ENCODE data around the gene UPB1.
"Not testable (repeated sequence)": the region's sequence is repeated elsewhere in the genome, so short reads cannot be mapped to it uniquely, and the experiment has no call there.

The UPB1 gene

DNA sequence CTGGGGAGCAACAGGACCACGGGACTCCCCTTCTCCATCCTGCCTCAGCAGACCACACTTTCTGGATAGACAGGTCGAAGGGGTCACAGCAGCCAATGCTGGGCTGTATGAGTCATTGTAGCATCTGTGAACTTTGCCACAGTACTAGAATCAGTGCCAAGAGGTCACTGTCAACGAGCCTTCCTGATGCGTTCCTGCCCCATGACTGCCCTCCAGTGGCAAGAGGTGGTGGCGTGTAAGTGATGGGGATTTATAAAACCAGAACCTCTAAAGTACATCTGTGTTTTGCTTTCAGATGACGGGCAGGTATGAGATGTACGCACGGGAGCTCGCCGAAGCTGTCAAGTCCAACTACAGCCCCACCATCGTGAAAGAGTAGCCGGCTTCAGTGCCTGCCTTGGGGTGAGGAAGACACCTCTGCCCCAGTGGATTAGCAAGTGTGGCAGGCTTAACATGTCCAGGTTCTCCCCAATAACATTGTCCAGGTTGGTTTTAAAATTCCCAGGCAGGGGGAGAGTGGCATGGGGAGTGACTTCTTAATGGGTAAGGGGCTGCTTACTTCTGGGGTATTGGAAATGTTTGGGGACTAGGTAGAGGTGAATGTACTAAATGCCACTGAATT, 30.4 kb downstream of the UPB1 start:
- peak; percentile 73 for DNase-seq
- Histone ChIP-seq H3K27me3 (ENCODE audit: insufficient read depth, low read depth, severe bottlenecking) (peaks cover 18% of the 10 kb centered on the region), H3K9me3 (ENCODE audit: severe bottlenecking) (no peaks in the 10 kb centered on the region), H3K4me3 (ENCODE audit: low read depth, low read length) (no peak overlapping the region), H3K27ac (no peak overlapping the region), H3K36me3 (no peaks in the 10 kb centered on the region)
- peak; percentile 90 for TF ChIP-seq CTCF (IDR thresholded peaks at IDR 0.05; ENCODE audit: low read depth, low read length)

- Histone ChIP-seq H3K4me3 (ENCODE audit: low read depth, low read length) (no peak overlapping the region), H3K27me3 (ENCODE audit: insufficient read depth, low read depth, severe bottlenecking) (peaks cover 18% of the 10 kb centered on the region), H3K36me3 (no peaks in the 10 kb centered on the region), H3K9me3 (ENCODE audit: severe bottlenecking) (no peaks in the 10 kb centered on the region), H3K27ac (no peak overlapping the region)
- DNase-seq: peak; percentile 54
- no peak for TF ChIP-seq CTCF (IDR thresholded peaks at IDR 0.05; ENCODE audit: low read depth, low read length)
Measured at GRCh38 chr22:24526191-24526590, 31.1 kb downstream of the UPB1 start.

GRCh38 chr22:24529898-24530297, 34.8 kb downstream of the UPB1 start:
- Histone ChIP-seq H3K4me3 (ENCODE audit: low read depth, low read length) (no peak overlapping the region), H3K27me3 (ENCODE audit: insufficient read depth, low read depth, severe bottlenecking) (peaks cover 18% of the 10 kb centered on the region), H3K9me3 (ENCODE audit: severe bottlenecking) (no peaks in the 10 kb centered on the region), H3K27ac (no peak overlapping the region), H3K36me3 (no peaks in the 10 kb centered on the region)
- DNase-seq: no peak
- TF ChIP-seq CTCF (IDR thresholded peaks at IDR 0.05; ENCODE audit: low read depth, low read length): no peak

DNA sequence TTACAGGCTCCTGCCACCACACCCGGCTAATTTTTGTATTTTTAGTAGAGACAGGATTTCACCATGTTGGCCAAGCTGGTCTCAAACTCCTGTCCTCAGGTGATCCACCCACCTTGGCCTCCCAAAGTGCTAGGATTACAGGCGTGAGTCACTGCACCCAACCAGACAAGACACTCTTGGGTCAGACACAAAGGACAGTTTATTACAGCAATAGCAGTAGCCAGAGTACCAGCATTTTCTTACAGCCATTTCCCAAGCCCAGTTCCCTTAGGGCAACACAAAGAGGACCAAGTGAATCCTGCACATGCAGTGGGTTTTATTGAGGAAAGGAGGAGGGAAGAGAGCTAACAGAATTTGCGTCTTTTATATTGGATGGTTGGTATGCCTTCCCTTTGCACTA, 35.8 kb downstream of the UPB1 start:
- H3K9me3 ChIP-seq (ENCODE audit: severe bottlenecking); H3K36me3 ChIP-seq; H3K27ac ChIP-seq; DNase-seq; H3K4me3 ChIP-seq (ENCODE audit: low read depth, low read length): not testable (repeated sequence)
- peaks cover 18% of the 10 kb centered on the region for H3K27me3 ChIP-seq (ENCODE audit: insufficient read depth, low read depth, severe bottlenecking)

DNA sequence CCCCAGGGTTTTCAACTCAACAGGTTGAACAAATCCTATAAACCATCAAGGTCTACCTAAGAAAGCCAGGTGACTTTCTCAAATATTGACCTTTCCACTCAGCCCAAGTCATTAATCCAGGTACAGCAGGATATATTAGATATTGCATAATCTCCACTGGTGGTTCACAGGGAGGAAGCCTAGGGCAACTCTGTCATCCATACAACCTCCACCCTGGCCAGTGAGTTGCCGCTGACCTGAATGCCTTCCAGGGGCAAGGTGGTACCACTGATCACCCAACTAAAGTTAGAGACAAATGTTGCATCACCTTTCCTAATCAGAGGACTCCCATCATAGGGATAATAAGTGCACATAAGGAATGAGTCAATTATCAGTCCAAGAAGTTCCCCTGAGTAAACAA, 36.9 kb downstream of the UPB1 start:
- Histone ChIP-seq H3K36me3 (no peaks in the 10 kb centered on the region), H3K4me3 (ENCODE audit: low read depth, low read length) (no peak overlapping the region), H3K9me3 (ENCODE audit: severe bottlenecking) (no peaks in the 10 kb centered on the region), H3K27ac (no peak overlapping the region), H3K27me3 (ENCODE audit: insufficient read depth, low read depth, severe bottlenecking) (peaks cover 14% of the 10 kb centered on the region)
- no peak for DNase-seq
- no peak for TF ChIP-seq CTCF (IDR thresholded peaks at IDR 0.05; ENCODE audit: low read depth, low read length)

DNA sequence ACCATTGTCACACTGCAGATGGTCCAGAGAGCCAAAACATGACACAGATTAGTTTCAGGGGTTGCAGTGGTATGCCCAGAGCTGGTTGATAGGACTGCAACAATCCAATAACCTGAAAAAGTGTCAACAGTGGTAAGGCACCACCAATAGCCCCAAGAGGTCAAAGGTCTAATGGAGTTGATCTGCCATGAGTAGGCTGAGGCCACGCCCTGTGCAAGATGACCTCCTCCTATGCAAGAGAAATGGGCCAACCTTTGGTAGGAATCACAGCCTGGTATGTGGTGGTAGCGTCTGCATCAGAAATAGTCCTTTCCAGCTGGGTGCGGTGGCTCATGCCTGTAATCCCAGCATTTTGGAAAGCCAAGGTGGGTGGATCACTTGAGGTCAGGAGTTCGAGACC, 40.2 kb downstream of the UPB1 start:
- H3K4me3 ChIP-seq (ENCODE audit: low read depth, low read length): no peak overlapping the region
- no peaks in the 10 kb centered on the region for H3K27me3 ChIP-seq (ENCODE audit: insufficient read depth, low read depth, severe bottlenecking)
- no peaks in the 10 kb centered on the region for H3K9me3 ChIP-seq (ENCODE audit: severe bottlenecking)
- DNase-seq: no peak
- peaks cover 8% of the 10 kb centered on the region for H3K36me3 ChIP-seq
- H3K27ac ChIP-seq: no peak overlapping the region
- no peak for TF ChIP-seq CTCF (IDR thresholded peaks at IDR 0.05; ENCODE audit: low read depth, low read length)

Measured in WERI-Rb-1 (cell line).